Duodenal mucosa (tissue), 2 donors: ENCODE results near the gene STXBP6.

Source experiments
- H3K27ac ChIP-seq: one replicate; pipeline ENCODE4 v1.7.0; 2013; ENCODE audit warnings: low read depth, low read length
- H3K27me3 ChIP-seq, 2 donors: one replicate each; pipeline ENCODE4 v1.7.0; 2013; ENCODE audit warnings: low read length in 2 of 2, control low read depth in 1 of 2; ENCODE audit not compliant: insufficient read depth in 2 of 2, control insufficient read depth in 1 of 2
- H3K36me3 ChIP-seq, 2 donors: one replicate each; pipeline ENCODE4 v1.7.0; 2013; ENCODE audit warnings: low read length in 2 of 2, control low read depth in 1 of 2; ENCODE audit not compliant: insufficient read depth in 2 of 2, control insufficient read depth in 1 of 2
- H3K4me1 ChIP-seq, 2 donors: one replicate each; pipeline ENCODE4 v1.7.0; 2013; ENCODE audit warnings: low read length in 2 of 2, control low read depth in 1 of 2; ENCODE audit not compliant: insufficient read depth in 2 of 2, control insufficient read depth in 1 of 2
- H3K4me3 ChIP-seq, 2 donors: one replicate each; pipeline ENCODE4 v1.7.0; 2013; ENCODE audit warnings: low read length in 2 of 2, low read depth in 1 of 2
- H3K9ac ChIP-seq, 2 donors: one replicate each; pipeline ENCODE4 v1.7.0; 2013; ENCODE audit warnings: low read length in 2 of 2, low read depth in 1 of 2
- H3K9me3 ChIP-seq, 2 donors: one replicate each; pipeline ENCODE4 v1.7.0; 2013; ENCODE audit warnings: low read length in 2 of 2, control low read depth in 1 of 2; ENCODE audit not compliant: control insufficient read depth in 1 of 2

STXBP6 gene

GRCh38 chr14:24851837-24852236, 198.1 kb downstream of the STXBP6 start:
- H3K36me3 ChIP-seq, result no peaks in the 10 kb centered on the region
- H3K27ac ChIP-seq, result no peak overlapping the region
- H3K4me1 ChIP-seq, result peaks cover 15 to 27% of the 10 kb centered on the region in 2 donors
- no peak overlapping the region for H3K9ac ChIP-seq
- no peak overlapping the region for H3K4me3 ChIP-seq
- H3K27me3 ChIP-seq, result no peaks in the 10 kb centered on the region
- no peaks in the 10 kb centered on the region for H3K9me3 ChIP-seq

DNA sequence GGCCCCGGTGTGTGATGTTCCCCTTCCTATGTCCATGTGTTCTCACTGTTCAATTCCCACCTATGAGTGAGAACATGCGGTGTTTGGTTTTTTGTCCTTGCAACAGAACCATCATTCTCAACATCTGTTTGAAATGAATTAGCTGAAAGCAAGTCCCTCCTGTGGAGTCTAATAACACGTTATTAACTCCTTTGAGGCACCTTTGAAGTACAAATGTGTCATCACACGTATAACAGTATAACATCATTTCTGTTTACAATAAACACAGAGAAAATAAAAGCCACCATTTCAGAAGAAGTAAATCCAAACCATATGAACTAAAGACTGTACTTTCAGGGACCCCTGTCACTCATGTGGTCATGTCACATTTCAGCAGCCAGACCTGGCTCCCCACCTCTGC, 198.5 kb downstream of the STXBP6 start:
- no peaks in the 10 kb centered on the region for H3K36me3 ChIP-seq
- no peak overlapping the region for H3K4me3 ChIP-seq
- no peaks in the 10 kb centered on the region for H3K9me3 ChIP-seq
- H3K27ac ChIP-seq, result no peak overlapping the region
- no peak overlapping the region for H3K9ac ChIP-seq
- peaks cover 15 to 24% of the 10 kb centered on the region in 2 donors for H3K4me1 ChIP-seq
- no peaks in the 10 kb centered on the region for H3K27me3 ChIP-seq

DNA sequence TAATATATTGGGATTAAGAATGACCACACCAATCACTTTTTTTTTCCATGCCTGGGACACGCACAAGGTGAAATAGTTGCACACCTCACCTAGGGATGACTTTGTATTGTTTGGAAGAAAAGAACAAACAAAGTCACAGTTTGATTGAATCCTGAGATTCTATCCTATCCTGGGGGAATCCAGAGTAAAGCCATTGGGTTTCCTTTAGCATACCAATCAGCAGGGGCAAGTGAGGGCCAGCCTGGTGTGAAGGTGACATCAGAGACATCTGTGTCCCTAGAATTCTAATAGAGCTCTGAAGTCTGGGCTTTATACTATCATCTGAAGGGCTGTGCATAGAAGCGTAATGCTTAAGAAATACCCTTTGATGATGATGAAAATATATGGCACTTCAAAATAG, 199.9 kb downstream of the STXBP6 start:
- Histone ChIP-seq H3K36me3 (no peaks in the 10 kb centered on the region), H3K9ac (no peak overlapping the region), H3K4me1 (peaks cover 15 to 24% of the 10 kb centered on the region in 2 donors), H3K27me3 (no peaks in the 10 kb centered on the region), H3K9me3 (no peaks in the 10 kb centered on the region), H3K4me3 (no peak overlapping the region), H3K27ac (no peak overlapping the region)

- no peaks in the 10 kb centered on the region for H3K9me3 ChIP-seq
- H3K27me3 ChIP-seq, result no peaks in the 10 kb centered on the region
- H3K4me3 ChIP-seq, result no peak overlapping the region
- no peak overlapping the region for H3K27ac ChIP-seq
- no peaks in the 10 kb centered on the region for H3K36me3 ChIP-seq
- no peak overlapping the region for H3K9ac ChIP-seq
- peaks cover 19 to 28% of the 10 kb centered on the region in 2 donors for H3K4me1 ChIP-seq
Observed at GRCh38 chr14:24849471-24849870, 200.5 kb downstream of the STXBP6 start.

GRCh38 chr14:24848102-24848790, 201.7 kb downstream of the STXBP6 start:
- H3K27ac ChIP-seq, result no peak overlapping the region
- H3K27me3 ChIP-seq, result no peaks in the 10 kb centered on the region
- no peak overlapping the region for H3K4me3 ChIP-seq
- H3K9me3 ChIP-seq, result no peaks in the 10 kb centered on the region
- no peak overlapping the region for H3K9ac ChIP-seq
- peaks cover 25 to 26% of the 10 kb centered on the region in 2 donors for H3K4me1 ChIP-seq
- no peaks in the 10 kb centered on the region for H3K36me3 ChIP-seq

DNA sequence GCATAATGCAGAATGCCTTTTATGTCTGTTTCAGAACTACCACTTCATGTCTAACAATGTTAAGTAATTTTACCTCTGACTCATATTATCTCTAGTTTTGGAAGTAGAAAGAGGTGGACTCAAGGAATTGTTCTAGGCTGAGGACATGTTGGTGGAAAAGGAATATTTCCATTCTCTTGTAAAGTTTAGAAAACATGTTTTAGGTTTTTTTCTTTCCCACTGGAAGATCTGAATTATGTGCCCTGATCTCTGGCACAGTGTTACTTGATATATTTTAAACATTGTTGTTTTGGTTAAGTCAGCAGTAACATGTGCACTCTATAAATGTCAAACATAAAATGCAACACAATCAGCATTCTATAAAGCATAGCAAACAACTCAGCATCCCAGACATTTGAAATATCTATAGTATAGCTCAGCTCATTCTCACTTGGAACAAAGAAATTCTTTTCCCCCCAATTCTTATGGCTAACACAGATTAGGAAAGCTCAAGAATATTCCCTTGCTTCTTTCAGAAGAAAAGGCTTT, 202.3 kb downstream of the STXBP6 start:
- no peaks in the 10 kb centered on the region for H3K27me3 ChIP-seq
- H3K9ac ChIP-seq, result no peak overlapping the region
- peaks cover 25 to 27% of the 10 kb centered on the region in 2 donors for H3K4me1 ChIP-seq
- H3K27ac ChIP-seq, result no peak overlapping the region
- H3K36me3 ChIP-seq, result no peaks in the 10 kb centered on the region
- no peaks in the 10 kb centered on the region for H3K9me3 ChIP-seq
- no peak overlapping the region for H3K4me3 ChIP-seq

- H3K4me1 ChIP-seq, result peaks cover 17 to 28% of the 10 kb centered on the region in 2 donors
Observed at GRCh38 chr14:24846261-24846660, 203.7 kb downstream of the STXBP6 start.

GRCh38 chr14:24845851-24846250, 204.1 kb downstream of the STXBP6 start:
- Histone ChIP-seq H3K27ac (no peak overlapping the region), H3K27me3 (no peaks in the 10 kb centered on the region), H3K4me1 (peaks cover 17 to 28% of the 10 kb centered on the region in 2 donors), H3K9me3 (no peaks in the 10 kb centered on the region), H3K4me3 (no peak overlapping the region), H3K36me3 (no peaks in the 10 kb centered on the region), H3K9ac (no peak overlapping the region)

More at GRCh38 chr14:24846261-24846660, 203.7 kb downstream of the STXBP6 start:
- H3K27ac ChIP-seq, result no peak overlapping the region
- no peak overlapping the region for H3K9ac ChIP-seq
- H3K9me3 ChIP-seq, result no peaks in the 10 kb centered on the region
- no peaks in the 10 kb centered on the region for H3K36me3 ChIP-seq
- H3K4me3 ChIP-seq, result no peak overlapping the region
- no peaks in the 10 kb centered on the region for H3K27me3 ChIP-seq

DNA sequence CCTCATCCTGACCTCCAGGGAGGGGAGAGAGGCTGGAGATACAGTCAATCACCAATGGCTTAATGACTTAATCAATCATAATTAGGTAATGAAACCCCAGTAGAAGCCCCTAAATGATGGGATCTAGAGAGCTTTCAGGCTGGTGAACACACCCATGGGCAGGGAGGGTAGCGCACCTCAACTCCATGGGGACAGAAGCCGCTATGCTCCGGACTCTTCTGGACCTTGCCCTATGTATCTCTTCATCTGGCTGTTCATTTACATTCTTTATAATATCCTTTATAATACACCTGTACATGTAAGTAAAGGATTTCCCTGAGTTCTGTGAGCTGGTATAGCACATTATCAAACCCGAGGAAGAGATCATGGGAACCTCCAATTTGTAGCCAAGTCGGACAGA, 205.9 kb downstream of the STXBP6 start:
- H3K9ac ChIP-seq, result no peak overlapping the region
- no peaks in the 10 kb centered on the region for H3K27me3 ChIP-seq
- H3K4me3 ChIP-seq, result peak overlapping the region; percentile 1 to 58
- H3K4me1 ChIP-seq, result peaks cover 29 to 44% of the 10 kb centered on the region in 2 donors
- H3K27ac ChIP-seq, result no peak overlapping the region
- no peaks in the 10 kb centered on the region for H3K36me3 ChIP-seq
- no peaks in the 10 kb centered on the region for H3K9me3 ChIP-seq

DNA sequence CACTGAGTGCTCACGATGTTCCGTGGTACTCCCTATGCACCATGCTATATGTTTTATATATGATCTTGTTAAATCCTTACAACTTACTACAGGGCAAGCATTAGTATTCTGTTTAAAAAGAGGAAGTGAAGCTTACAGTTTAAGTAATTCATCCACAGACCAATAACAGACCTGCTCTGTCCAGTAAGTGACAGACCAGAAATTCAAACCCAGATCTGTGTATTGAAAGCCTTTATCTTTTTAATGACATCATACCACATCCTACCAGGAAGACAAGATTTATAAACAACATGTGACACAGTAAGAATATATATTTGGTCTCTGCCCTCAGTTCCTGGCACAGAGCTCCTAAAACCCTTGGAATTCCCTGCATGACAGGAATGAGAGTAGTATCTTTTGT, 206.5 kb downstream of the STXBP6 start:
- peaks cover 33 to 50% of the 10 kb centered on the region in 2 donors for H3K4me1 ChIP-seq
- no peaks in the 10 kb centered on the region for H3K36me3 ChIP-seq
- no peaks in the 10 kb centered on the region for H3K9me3 ChIP-seq
- no peak overlapping the region for H3K9ac ChIP-seq
- peak overlapping the region in 1 of 2 donors; percentile 1 for H3K4me3 ChIP-seq
- no peaks in the 10 kb centered on the region for H3K27me3 ChIP-seq
- no peak overlapping the region for H3K27ac ChIP-seq
